ENCODE data around the gene DSCAM.
A peak's percentile ranks its signal among the peaks of the same experiment; 100 is the strongest.
"Not testable (repeated sequence)": the region's sequence is repeated elsewhere in the genome, so short reads cannot be mapped to it uniquely, and the experiment has no call there.

Gene DSCAM

DNA sequence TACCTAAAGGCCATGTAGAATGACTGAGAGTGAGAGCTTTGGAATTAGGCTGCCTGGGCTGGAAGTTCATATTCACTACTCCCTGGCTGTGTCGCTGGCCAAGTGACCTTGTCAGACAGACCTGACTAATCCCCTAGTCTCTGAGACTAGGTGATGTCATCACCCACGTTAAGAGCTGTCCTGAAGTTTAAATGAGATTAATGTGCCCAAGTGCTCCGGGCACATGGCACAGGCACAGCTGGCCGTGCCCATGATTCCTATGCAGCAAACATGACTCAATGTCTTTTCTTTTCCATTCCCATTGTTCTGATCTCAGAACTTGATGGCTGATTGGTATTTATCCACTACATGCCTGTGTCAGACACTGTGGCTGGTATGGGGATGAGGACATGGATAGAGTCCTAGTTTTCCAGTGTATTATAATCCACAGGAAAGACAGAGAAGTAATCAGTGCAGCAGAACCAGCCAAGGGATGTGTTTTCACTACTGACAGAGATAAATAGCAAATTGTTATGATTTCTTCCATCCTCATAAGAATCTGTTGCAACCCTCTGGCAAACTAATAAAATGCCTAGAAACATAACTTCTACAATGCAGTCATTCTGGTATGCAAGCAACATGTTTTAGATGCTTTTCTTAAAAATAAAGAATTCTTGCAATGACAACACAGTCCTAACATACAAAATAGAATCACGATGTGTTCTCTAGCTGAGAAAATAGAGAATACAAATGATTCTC is 798.8 kb downstream of the DSCAM start:
- peak; percentile 70 for DNase-seq (ENCODE audit: low spot score)

DNA sequence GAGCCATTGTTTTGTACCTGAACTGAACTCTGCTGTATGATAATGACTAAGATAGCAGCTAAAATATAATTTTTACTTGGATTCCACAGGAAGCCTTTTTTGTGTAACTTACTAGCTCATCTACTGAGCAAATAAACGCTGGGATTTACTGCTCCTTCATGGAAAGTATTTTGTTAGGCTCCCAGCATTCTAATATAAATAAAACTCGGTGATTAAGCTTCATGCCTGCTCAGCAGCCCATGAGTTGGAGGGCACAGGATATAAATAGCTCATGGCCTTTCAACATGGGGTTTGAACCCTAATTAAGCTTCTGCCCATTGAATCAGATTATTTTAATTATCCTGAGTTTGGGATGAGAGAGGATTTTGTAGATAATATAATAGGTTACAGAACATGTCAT is 799.7 kb downstream of the DSCAM start:
- DNase-seq (ENCODE audit: low spot score) = peak; percentile 8

DNA sequence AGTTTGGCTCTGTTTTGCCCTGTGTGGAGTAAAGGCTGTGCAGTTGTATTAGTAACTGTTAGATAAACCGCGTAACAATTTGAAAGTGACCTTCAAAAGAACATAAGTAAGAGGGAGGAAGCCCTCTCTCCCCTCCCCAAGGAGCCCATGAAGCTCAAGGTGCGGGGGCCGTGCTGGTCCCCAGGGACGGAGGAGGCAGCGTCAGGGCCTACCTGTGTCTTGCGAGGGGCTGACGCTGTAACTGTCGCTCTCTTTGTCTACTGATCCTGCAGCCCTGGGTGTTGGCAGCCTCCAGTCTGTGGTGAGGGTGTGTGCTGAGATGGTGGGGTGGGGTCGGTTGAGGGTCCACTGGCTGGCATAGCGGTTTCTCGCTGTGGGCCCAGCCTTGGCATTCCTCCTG is 803.1 kb downstream of the DSCAM start:
- DNase-seq (ENCODE audit: low spot score) = no peak

DNA sequence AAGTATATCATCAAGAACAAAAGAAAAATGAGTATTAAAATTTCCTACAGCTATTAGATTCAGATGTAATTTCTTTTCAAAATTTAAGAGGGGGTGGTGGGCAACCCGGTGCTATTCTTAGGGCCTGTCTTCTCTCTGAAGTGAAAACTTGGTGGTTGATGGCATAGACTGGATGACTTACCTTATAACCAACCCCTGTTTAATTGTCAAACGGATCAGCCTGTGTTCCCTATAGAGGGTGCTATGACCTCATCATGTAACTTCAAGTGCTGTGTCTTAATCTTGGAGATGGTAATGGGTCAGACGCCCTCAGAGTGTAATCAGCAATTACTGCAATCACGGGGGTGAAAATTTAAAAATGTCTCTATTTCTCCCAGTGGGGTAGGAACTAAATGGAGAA is 803.5 kb downstream of the DSCAM start:
- no peak for DNase-seq (ENCODE audit: low spot score)

DNA sequence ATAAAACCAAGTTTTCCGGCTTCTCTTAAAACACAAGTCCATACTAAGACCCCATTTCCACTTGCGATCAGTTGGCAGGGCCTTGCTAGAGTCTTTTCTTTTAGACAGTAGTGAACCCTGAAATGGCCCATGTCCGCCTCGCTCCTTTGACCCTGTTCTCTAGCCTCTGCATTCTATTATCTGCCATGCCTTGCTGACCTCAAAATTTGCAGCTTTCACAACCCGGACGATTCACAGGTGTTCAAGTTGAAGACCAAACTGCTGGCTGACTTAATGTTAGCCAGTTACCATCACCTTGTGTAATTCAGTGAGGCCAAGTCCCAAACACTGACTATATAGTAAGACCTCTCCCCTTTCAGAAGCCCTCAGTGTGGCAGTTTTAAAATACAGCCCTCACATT is 805.5 kb downstream of the DSCAM start:
- no peak for DNase-seq (ENCODE audit: low spot score)

DNA sequence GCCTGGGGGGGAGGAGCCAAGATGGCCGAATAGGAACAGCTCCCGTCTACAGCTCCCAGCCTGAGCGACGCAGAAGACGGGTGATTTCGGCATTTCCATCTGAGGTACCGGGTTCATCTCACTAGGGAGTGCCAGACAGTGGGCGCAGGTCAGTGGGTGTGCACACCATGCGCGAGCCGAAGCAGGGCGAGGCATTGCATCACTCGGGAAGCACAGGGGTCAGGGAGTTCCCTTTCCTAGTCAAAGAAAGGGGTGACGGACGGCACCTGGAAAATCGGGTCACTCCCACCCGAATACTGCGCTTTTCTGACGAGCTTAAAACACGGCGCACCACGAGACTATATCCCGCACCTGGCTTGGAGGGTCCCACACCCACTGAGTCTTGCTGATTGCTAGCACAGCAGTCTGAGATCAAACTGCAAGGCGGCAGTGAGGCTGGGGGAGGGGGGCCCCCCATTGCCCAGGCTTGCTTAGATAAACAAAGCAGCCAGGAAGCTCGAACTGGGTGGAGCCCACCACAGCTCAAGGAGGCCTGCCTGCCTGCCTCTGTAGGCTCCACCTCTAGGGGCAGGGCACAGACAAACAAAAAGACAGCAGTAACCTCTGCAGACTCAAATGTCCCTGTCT is 813.7 kb downstream of the DSCAM start:
- DNase-seq (ENCODE audit: low spot score) = not testable (repeated sequence)

DNA sequence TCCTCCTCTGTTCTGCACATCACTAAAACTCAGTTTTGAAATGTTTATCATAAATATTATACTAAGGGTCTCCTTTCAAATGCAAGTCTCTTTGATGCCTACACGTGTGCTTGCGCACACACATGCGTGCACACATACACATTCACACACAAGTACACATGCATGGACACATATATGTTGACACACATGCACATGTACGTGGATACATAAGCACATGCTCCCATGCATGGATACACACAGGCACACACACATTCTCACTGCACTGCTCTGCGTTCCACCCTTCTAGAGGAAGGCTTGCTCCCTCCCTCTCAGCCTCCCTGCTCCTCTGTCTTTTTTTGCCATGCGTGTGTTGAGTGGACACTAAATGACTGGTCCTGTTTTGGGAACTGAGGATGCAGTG is 817.1 kb downstream of the DSCAM start:
- DNase-seq (ENCODE audit: low spot score) = no peak

DNA sequence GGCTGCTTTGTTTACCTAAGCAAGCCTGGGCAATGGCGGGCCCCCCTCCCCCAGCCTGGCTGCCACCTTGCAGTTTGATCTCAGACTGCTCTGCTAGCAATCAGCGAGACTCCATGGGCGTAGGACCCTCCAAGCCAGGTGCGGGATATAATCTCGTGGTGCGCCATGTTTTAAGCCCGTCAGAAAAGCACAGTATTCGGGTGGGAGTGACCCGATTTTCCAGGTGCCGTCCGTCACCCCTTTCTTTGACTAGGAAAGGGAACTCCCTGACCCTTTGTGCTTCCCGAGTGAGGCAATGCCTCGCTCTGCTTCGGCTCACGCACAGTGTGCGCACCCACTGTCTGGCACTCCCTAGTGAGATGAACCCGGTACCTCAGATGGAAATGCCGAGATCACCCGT is 818.6 kb downstream of the DSCAM start:
- DNase-seq (ENCODE audit: low spot score) = not testable (repeated sequence)

DNA sequence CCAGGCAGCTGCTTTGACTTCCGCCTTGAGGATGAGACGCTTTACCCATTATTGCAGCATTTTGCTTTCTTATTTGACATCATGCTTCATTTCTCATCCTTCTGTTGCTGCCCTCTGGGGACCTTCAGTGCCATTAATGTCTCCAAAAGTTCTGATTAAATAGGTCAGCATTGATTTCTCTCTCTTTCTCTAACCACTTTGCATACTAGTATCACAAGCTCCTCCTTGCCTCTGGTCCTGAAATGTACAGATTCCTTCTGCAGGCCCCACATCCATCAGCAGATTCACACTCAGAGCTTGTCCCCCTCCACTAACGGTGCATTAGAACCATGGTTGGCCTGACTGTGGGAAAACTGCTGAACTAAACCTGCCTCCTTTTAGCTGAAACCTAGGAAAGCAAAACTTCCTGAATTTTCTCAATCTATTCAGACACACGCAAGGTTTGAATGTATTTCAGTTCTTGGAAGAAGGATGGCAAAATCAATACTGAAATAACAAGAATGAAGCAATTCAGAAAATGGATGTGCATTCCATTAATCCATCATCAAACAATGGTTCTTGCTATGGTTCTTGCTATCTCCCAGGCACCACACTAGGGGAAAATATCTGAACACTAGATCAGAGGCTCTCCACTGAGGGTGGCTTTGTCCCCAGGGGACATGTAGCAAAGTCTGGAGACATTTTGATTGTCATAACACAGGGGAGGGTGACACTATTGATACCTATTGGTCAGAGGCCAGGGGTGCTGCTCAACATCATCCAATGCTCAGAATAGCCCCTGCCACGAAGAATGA is 825.2 kb downstream of the DSCAM start:
- DNase-seq (ENCODE audit: low spot score) = no peak

DNA sequence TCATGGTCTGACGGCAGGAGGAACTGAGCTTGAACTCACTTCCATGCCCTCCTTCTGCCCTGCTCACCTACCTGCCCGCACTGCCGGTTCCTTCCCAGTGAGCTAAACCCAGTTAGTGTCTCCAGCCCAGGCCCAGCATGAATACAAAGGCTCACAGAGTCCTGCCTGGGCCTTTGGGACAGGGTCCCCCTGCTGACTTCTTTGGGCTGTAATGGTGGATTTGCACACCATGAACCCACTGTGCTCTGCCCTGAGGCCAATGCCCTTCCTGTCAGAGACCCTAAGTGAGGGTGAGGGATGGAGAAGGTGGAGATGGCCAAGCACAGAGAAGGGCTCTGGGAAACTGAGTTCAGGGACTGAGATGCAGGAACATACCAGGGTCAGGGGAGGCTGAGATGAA is 826.3 kb downstream of the DSCAM start:
- DNase-seq (ENCODE audit: low spot score) = no peak

DNA sequence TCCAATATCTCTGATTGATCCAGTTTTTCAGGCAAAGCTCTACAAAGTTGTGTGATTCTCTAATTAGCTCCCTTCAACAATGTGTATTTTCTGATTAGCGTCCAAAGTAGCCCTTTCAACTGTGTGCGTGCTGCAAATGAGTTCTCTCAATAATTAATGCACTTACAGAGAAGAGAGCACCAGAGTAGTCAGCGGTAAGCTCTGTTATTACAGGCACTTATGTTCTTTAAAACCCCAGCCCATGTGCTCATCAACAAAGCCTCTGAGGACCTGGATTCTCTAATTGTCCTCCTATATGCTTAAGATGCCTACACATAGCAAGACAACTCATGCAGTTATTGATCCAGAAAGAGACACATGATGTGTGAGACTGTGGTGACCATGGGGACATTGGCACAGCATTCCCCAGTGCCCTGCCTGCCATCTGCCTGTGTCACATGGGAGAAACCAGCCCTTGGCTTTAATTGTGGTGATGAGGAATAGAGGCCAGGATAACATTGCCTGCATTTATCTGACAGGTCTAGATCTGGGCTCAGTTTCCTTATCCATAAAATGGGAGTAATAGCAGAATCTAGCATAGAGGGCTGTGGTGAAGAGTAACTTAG is 828.0 kb downstream of the DSCAM start:
- no peak for DNase-seq (ENCODE audit: low spot score)

DNA sequence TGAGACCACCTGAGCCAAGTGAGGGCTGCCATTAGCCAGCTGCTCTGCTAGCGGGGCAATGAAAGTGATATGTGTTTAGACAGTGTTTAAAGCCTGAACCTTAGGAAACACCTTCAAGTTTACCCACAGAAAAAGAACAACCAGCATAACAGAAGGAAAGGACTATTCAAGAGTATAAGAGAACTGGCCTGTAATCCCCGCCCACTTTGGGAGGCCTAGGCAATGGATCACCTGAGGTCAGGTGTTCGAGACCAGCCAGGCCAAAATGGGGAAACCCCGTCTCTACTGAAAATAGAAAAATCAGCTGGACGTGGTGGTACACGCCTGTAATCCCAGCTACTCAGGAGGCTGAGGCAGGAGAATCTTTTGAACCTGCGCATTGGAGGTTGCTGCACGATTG is 830.3 kb downstream of the DSCAM start:
- DNase-seq (ENCODE audit: low spot score) = no peak

DNA sequence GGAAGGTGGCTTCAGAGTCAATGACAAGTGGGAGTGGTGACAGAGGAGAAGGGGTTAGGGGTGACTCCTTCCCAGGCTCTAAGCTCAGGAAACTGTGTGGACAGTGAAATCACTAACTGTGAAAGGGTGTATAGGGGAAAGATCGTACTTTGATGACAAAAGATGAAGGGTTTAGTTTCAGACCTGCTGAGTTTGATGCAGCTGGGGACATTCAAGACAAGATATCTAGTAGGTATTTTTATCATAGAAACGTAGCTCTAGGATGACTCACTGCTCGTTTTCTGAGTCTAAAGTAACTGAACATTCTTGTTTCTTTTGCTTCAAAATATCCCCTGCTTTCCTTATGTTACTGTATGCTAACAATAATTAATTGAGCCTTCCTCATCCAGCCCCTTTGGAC is 830.7 kb downstream of the DSCAM start:
- no peak for DNase-seq (ENCODE audit: low spot score)

DNA sequence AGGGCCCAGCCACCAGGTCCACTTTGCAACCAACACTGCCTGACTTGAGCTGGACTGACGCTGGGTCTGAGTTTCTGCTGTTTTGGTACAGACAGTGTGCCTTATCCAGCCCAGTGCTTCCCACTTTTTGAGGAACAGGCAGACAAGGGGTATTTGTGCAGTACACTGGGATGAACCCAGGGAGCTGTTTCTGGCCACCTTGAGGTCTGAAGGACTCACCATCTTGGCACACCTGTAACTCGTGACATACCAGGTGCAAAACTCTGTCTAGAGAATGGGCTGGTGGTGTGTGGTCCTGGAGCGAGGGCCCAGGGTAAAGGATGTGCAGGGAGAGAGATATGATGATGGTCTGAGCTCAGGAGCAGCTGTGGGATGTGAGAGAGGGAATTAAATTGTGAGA is 831.1 kb downstream of the DSCAM start:
- no peak for DNase-seq (ENCODE audit: low spot score)

DNA sequence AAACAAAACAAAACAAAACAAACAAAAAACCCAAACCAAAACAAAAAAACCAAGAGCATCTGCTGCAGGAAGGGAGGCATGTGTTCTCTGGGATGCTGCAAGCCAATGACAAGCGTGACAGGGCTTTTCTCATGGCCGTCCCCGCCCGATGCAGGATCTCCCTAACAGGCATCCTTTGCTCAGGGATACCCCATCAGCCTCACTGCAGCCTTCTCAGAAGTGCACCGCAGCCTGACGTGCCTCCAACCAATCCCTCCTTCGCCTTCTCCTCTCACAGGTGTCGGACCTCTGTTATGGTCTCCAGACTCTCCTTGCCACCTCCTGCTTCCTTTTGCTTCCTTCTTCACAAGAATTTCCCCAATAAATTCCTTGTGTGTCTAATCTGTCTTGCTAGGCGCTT is 832.6 kb downstream of the DSCAM start:
- no peak for DNase-seq (ENCODE audit: low spot score)

DNA sequence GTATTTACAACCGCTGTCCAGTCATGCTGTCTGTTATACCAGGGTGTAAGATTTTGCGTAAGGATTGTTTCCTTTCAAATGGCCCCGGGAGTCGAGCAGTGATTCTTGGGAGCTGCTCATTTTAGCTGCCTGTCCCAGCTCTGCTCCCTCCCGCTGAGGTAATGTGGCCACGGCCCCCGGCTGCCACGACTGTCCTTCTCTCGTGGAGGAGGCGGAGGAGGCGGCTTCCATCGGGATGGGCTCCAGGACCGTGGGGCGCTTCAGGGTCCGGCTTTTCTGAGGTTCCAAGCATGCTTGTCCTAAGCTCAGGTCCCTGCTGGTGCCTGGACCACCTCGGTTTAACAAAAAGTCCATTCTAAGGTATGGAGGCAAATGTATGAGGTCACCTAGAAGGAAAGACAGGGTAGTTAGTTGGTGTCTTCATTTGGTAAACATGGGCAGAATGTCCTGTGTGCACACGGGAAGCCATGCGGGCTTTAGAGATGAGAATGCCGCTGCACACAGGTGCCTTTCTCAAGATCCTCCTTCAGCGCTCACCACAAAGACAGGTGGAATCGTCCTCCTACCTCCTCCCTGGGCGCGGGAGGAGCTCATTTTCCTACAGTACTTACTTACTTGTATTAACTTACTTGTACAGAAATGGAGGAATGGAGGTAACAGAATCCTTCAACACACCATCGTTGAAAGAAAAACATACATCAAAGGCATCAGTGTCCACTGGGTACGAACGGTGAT is 833.8 kb downstream of the DSCAM start:
- DNase-seq (ENCODE audit: low spot score) = no peak

DNA sequence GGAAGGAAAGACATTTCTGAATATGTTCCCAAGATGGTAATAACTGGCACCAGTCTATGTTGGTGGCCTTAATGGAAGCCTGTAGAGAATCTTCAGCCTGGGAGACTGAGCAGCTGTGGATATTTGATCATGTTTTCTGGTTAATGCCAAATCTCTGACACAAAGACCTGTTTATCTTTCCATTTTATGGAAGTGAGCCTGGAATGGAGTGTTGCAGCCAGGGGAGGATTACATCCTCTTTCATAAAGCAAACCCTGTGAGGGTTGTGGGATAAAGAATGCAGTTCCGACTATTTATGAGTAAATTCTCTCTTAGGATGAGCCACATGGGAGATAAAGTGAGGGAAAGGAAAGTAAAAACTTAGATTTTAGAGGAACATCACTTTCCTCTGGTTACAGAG is 835.6 kb downstream of the DSCAM start:
- DNase-seq (ENCODE audit: low spot score) = no peak

DNA sequence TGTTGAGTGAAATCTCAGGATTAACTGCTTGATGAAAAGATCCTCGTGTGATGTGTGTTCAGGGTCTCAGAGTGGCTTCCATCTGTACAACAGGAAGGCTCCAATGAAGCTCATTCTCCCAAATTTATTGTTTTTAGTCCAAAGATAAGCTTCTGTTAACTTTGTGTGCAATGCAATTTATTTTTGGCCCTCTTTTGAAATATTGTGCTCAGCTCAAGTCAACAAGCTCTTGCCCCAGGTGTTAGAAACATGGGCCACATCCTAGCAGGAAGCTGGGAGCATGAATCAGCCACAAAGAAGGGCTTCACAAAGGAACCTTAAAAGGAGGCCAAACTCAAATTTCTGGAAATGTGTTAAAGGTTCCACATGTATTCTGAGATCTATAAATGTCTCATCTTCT is 844.0 kb downstream of the DSCAM start:
- DNase-seq (ENCODE audit: low spot score) = no peak

DNA sequence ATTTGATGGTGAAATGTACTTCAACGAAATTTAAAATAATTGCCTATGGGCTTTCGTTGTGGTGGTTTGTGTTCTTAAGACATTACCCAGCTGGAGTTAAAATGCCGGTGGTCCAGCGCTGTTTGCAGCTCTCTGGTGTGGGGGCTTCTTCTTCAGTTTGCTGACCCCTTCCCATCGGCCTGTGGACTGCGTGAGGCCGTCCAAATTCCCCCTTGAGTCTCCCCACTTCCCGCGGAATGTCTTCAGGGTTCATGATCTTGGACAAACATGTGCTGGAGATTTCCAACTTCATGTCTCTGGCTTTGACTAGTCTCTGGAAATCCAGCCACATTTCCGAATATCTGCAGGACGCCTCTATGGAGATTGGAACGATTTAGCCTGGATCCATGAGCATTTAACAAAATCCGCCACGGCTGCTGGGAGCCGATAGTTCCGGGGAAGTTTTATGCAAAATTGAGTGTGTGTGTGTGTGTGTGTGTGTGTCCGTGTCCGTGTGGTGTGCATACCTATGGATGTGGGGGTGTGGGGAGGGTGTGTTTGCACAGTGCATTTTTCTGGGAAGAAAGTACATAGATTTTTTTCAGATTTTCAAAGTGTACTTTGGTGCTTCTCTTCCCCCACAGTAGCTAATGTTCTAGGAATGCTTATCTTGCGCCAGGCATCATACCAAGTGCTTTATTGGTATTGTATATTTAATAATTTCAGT is 862.5 kb downstream of the DSCAM start:
- DNase-seq (ENCODE audit: low spot score) = no peak

DNA sequence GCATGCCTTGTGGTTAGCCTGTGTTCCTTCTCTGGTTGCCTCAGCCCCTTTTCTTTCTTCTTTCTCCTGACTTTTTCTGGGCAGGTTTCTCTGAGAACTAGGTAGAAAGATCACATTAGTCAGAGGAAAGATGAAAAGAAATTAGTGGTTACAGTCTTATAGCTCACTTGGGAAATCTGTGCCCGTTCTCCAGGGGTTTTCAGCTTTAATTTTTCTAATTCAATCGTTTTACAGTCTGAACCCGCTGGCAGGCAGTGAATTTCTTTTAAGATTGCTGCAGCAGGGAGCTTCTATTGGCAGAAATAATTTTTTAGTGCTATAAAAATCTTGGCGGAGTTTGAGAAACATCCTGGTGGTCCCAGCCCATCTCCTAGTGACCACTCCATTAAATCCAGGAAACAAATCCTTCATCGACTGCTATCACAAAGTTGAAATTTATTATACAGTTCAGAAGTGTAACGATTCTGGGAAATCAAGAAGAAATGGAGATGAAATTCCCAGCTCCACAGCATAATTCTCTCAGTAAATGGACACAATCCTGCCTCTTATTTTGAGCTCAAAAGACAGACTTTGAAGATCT is 866.6 kb downstream of the DSCAM start:
- DNase-seq (ENCODE audit: low spot score) = no peak

DNA sequence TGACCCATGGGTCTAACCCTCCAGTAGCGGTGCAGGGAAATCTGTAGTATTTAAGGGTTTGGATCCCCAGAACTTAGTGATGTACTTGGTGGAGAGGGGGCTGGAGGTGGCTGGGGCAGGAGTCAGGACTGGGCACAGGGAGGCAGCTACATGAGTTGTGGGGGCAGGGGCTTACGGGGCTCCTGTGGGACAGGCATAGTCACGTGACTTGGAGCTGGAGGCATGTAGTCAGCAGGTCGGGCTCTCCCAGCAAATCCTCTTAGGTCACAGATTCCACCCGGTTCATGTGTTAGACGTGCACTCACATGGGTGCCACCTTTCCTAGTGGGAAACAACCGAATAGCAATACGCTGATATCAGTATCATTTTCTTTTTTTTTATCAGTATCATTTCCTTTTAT is 867.6 kb downstream of the DSCAM start:
- no peak for DNase-seq (ENCODE audit: low spot score)

Measured in kidney tubule cell (primary cell).